Kidney glomerular epithelial cell (primary cell): ENCODE measurements around the gene SETD1B.
"Not testable (repeated sequence)": the region's sequence is repeated elsewhere in the genome, so short reads cannot be mapped to it uniquely, and the experiment has no call there.

Experiments used
- DNase-seq: peaks from one replicate; lab custom pipeline; 2025; lab: John Stamatoyannopoulos, UW

SETD1B gene

DNA sequence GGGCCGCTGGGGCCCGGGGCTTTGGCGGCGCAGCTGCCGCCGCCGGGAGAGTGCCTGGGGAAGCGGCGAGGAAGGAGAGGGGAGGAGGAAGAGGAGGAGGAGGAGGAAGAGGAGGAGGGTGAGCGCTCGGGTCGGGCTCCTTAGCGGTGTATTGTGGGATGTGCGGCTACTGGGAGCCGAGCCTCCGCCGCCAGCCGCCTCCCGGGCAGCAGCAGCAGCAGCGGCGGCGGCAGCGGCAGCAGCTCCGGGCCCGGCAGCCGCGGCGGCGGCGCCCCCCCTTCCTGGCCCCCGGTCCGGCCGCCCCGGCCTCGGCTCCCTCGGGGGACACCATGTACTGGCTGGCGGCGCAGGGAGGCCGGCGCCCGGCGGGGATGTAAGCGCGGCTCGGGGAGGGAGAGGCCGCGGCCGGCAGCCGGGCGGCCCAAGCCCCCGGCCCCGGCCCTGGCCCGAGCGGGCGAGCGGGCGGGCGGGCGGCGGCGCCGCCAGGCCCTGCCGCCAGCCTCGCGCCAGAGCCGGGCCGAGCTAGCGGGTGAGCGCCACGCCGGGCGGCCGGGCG lies at the start of gene SETD1B:
Gene SETD1B, plus strand, starts transcription at position 149 of the 556 bp plus-strand sequence. CDS start 729 bp downstream, outside the sequence.
- DNase-seq, result peak; percentile 18

DNA sequence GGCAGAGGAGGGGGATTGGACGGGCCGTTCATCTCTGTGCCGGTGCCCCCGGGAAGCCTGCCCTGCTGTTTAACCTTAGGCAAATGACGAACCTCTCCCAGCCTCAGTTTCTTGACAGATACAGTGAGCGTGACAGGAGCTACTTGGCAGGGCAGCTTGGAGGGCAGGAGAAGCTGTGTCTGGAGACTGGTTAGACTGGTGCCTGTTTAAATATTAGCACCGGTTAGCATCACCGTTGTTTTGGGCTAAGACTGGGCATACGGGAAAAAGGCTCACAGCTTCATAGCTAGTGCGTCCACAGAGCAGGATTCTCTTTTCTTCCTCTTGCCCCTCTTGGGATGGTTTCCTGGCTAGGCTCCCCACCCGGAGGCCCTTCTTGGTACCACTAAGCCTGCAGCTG lies 49.0 kb upstream of the SETD1B start:
- no peak for DNase-seq

DNA sequence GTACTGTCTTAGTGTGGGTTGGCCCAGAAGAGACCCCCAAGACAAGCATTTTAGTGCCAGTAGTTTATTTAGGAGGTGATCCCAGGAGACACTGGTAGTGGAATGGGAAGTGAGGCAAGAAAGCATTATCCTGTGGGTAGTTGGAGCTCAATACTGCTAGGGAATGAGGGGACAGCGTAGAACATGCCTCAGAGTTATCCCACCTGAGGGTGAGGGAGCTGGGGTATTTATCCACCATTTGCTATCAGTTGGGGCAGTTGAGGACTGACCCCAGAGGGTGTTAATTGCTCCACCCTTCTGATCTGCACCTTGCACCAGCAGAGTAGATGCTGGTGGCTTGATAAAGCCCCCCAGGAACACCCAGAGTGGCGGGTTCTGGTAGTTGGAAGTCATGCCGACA lies 48.2 kb upstream of the SETD1B start:
- no peak for DNase-seq

DNA sequence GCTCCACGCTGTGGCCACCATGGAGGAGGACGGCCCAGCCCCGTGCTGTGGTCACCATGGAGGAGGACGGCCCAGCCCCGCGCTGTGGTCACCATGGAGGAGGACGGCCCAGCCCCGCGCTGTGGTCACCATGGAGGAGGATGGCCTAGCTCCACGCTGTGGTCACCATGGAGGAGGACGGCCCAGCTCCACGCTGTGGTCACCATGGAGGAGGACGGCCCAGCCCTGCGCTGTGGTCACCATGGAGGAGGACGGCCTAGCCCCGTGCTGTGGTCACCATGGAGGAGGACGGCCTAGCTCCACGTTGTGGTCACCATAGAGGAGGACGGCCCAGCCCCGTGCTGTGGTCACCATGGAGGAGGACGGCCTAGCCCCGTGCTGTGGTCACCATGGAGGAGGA lies 45.3 kb upstream of the SETD1B start:
- DNase-seq, result not testable (repeated sequence)

DNA sequence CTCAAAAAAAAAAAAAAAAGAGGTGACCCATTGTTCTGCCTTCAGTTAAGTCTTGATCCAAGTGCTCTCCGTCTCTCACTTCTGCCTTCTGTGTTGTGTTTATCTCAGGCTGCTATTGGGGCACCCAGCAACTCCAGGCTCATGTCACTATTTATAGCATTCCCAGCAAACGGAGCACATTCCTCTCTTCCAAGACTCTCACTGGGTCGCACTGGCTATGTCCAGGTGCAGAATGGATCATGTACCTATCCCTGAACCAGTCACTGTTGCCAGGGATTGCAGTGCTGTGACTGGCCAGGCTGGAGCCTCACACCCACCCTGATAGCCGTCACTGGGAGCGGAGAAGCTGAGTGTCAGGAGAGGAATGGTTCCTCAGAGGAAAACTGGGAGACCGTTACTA lies 41.5 kb upstream of the SETD1B start:
- DNase-seq, result no peak

DNA sequence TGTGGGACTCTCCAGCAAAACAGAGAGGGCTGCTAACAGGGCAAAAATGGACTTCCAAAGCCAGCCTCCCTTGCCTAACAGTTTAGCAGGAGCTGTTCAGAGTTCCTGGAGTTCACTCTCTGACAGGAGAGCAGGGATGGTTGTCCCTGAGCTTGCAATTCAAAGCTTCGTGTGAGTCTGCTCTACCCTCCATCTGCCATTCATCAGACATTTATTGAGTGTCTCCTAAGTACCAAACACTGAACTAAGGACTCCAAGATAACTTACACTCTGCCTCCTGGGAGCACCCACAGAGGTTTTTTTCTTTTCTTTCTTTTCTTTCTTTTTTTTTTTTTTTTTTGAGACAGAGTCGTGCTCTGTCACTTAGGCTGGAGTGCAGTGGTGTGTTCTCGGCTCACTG lies 39.0 kb upstream of the SETD1B start:
- DNase-seq, result no peak

DNA sequence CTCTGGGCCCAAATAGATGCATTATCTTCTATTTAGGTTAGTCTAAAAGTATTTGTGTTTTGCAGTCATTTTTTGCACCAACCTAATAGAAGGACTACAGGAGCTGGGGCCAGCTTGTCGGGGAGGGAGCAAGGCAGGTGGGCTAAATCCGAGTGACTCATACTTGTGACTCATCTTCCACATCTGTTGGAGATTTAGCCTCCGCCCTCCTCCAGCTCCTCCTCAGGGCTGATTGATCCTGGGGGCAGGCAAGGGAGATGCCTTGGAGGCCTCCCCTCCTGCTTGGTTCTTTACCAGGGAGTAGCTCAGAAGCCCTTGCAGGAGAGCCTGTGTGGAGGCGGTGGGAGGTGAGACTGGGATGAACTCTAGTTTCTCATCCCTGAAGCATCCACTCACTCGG lies 38.2 kb upstream of the SETD1B start:
- peak; percentile 37 for DNase-seq

DNA sequence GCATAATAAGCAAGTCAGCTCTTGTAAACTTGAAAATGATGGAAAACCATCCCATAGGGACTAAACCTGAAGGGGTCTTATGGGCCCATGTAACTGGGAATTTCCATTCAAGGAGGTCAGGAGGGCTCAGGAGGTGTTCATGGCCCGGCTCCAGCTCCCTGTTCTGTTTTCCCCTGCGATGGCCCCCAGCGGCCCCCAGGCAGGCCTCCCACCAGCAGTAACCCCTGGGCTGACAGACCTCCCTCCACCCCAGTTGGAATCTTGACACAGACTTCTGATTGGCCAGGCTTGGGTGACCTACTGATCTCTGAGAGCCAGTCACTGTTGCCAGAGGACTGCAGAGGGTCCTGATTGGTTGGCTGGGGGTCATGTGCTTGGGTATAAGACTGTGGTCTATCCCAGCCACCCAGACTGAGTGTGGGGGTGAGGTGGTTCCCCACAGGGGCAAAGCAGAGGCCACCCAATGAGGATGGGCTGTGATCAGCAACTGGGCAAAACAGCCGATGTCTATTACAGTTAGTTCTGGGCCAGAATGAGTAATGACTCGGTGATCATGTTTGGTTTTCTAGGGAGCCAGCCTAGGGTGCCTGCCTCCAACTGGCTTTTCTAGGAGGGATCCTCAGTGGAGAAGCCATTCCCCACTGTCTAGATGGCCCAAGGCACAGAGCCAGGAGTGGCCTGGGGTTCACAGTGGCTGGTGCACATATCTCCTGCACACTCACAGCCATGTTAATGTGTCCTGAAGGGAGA lies 37.3 kb upstream of the SETD1B start:
- DNase-seq, result no peak

DNA sequence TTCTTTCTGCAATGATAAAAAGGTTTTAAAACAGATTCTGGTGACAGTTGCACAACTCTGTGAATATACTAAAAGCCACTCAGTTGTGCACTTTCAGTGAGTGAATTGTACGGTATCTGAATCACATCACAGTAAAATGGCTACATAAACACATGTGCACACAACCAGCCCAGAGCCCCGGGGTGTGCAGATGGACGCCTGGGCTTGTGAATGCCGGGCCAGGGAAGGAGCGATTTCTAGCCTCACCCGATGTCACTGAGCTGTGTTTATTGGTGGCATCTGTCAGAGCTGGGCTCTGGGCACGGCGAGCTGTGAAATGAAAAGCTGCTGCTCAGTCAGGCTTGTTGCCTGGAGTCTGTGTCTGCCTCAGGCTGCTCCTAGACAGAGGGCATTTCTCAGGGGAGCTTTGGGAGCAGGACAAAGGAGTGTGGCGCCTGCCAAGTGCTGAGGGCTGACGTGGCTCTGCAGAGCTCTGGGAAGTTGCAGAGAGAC lies 36.2 kb upstream of the SETD1B start:
- DNase-seq, result no peak

DNA sequence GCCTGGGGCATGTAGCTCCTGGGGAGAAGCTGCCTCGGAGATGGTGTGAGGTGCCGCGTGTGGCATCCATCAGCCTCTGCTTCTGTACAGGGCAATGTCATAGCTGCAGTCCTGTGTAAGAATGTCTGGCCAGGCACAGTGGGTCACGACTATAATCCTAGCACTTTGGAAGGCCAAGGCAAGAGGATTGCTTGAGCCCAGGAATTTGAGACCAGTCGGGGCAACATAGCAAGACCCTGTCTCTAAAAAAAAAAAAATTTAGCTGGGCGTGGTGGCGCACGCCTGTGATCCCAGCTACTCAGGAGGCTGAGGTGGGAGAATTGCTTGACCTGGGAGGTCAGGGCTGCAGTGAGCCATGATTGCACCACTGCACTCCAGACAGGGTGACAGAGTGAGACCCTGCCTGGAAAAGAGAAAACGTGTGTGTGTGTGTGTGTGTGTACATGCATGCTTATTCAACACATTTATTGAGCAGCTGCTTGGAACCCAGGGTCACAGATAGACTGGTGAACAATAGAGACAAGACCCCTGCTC lies 34.4 kb upstream of the SETD1B start:
- DNase-seq, result no peak

DNA sequence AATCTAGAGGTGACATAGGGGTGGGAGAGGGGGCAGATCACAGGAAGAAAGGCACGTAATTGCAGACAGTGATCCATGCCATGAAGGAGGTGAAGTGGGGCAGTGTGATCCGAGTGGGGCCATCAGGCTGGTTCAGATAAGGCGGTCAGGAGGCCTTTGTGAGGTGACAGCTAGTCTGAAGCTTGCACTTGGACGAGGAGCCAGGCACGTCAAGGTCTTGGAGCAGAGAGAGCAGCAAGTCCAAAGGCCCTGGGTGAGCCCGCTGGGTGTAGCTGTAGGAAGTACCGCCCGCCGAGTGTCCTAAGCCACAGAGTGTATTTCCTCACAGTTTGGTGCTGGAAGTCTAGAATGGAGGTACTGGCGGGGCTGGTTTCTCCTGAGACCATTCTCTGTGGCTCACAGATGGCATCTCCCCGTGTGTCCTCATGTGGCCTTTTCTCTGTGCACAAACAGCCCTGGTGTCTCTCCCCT lies 33.9 kb upstream of the SETD1B start:
- DNase-seq, result no peak

DNA sequence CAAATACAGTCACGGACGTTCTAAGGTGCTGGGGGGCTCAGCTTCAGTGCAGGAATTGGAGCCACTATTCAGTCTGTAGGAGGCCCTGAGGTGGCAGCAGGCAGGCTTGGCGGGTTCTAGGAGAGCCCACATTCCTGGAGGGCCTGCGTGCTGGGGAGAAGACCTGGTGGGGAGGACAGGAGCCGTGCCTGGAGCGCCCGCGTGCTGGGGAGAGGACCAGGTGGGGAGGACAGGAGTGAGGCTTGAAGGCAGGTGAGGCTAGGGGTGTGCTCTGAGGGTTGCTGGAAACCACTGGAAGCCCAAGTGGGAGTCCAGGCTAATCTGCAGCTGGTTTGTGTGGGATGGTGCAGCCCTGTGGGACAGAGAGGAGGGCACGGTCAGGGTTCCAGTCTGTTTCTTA lies 33.4 kb upstream of the SETD1B start:
- DNase-seq, result no peak

DNA sequence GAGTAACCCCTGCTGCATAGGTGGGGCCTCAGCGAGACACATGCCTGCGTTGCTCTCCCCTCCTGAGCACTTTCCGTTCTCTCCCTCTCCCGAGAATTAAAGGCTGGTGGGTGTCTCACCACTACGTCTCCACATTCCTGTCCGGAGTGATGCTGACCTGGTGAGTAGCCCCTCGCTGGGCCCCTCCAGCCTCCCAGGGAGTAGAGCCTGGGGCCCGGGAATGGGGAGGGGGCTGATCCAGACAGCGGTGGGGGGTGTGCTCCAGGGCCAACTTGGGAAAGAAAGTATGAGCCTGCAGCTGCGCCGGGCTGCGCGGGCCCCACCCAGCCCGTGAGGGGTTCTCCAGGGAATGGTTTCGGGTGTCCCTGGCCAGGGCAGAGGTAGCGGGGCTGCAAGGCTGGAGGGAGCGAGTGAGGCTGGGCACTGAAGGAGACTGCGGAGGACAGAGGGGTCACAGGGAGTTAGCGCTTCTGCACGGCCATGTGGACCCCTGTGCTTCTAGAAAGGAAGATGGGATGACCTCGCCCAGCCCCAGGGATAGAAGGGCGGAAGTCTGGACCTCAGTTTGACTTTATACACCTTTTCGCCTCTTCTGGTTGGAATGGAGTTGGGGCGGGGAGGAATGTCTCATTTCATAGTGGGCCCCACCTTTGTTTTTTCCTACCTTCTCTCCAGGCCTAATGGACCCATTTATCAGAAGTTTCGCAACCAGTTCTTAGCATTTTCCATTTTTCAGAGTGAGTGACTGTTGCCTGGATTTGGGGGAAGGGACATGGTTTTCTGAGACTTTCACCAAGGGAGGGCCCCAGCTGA lies 32.8 kb upstream of the SETD1B start:
- no peak for DNase-seq

DNA sequence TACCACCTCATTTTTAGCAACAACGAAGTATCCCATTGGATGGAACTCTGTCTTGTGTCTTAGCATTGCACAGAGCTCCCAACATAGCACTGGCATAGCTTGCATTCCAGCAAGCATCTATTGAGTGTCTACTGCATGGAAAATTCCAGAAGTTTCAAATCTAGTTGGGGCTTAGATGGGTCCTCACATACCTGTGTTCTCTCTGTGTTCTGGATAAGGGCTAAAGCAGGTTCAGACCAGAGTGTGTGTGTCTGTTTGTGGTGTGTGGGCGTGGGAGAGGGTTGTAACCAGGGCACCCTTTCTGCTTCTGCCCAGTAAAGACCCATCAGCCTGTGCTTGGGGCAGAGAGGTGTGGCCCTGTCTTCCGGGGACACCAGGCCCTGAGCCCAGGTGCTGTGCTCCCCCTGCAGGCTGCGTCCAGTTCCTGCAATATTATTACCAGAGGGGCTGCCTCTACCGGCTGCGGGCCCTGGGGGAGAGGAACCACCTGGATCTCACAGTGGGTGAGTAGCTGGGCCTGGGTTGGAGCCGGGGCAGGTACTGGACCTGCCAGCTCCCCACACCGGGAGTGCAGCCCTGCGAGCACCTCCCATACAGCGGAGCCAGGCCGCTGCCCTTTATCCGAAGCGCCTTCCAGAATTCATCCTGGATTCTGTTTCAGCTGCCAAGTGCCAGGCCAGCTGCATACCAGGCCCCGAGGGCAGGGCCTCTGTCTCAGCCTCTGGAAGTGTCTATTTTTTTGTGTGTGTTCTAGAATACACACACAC lies 30.6 kb upstream of the SETD1B start:
- peak; percentile 63 for DNase-seq

DNA sequence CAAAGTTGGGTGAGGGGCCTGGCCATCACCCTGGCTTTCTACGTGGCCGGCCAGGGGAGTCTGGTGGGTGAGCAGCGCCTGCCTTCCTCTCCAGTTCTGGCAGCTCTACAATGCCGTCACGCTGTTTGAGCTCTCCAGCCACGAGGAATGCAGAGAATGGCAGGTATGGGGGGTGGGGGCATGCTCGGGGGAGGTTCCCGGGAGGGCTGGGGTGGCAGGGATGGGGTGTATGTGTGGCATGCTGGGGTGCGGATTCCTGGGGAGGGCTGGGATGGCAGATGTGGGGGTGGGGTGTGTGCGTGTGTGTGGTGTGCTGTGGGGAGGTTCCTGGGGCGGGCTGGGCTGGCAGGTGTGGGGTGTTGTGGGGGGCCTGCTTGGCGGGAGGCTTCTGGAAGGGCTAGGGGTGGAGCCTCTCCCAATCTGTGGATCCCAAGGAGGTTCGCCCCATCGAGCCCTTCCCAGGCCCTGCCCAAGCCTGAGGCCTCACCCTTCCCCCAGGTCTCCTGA lies 28.8 kb upstream of the SETD1B start:
- DNase-seq, result peak; percentile 81

DNA sequence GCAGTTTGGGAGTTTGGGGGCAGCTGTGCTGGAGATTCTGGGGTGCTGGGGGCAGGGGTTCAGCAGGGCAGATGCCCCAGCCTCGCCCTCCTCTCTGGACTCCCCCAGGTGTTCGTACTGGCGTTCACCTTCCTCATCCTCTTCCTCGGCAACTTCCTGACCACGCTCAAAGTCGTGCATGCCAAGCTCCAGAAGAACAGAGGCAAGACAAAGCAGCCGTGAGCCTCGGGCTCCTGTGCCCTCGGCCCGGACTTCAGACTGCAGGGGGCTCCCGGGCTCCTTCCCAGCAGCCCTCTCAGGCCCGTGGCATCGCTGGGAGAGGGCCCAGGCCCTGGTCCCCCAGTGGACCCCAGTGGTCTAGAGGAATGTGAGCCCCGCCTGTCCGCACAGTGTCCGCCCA lies 28.3 kb upstream of the SETD1B start:
- no peak for DNase-seq

DNA sequence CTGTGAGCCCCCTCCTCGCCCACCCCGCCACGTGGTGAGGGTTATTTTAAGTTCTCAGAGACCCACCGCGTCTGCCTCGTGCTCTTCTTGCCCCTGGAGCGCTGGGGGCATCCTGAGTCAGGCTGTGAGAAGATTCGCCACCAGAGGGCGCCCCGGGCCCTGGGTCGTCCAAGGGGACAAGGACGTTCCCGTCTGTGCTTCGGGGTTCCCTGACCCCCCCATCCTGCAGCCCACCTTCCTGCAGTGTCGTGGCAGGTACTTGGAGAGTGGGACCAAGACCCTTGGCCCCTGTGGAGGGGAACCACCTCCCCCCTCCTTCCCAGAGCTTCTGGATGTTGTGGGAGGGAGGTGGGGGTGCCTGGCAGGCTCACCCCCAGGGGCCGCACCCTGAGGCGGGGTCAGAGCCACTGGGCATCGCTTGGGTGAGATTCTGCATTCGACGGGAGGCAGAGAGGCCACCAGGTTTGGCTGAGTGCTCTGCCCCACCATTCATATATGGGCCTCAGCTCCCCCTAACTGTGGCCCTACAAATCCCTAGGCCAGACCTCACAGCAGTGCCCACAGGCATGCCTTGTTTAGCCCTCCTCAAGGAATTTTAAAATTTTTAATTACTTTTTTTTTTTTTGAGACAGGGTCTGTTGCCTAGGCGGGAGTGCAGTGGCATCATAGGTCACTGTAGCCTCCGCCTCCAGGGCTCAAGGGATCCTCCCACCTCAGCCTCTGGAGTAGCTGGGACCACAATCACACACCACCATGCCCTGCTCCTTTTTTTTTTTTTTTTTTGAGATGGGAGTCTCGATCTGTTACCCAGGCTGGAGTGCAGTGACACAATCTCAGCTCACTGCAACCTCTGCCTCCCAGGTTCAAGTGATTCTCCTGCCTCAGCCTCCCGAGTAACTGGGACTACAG lies 27.4 kb upstream of the SETD1B start:
- DNase-seq, result no peak

DNA sequence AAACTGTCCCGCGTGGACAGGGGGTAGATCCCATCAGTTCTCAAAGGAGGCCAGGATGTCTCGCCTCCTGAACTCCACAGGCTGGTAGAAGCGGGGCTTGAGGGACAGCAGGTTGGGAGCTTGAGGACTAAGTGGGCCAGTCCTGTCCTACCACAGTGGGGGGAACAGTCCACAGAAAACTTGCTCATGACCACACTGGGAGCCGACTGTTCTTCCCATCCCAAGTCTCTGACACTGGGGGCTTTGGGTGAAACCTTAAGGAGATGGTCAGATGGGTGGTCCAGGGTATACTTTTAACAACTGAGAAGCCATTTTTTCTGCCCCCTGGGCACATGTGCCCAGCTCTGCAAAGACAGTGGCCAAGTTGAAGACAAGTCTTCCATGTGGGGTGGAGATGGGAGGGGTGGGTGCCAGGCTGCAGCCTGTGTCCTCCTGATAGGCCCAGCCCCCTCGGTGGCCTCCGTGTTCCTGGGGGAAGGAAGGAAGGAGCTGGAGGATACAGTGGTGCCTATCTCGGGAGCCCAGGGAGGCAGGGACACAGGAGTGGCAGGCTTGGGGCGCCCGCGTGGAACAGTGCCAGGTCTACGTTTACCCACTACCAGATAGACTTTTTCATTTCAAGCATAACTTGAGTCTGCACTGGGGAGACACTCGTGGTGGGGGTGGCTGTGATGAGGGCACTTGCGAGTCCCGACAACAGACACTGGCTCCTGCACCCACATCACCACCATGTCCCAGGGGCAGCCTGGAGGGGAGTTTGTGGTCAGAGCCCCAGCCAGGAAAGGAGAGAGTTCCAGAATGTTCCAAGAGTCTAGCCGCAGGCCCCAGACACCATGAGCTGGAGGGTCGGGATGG lies 25.0 kb upstream of the SETD1B start:
- no peak for DNase-seq

DNA sequence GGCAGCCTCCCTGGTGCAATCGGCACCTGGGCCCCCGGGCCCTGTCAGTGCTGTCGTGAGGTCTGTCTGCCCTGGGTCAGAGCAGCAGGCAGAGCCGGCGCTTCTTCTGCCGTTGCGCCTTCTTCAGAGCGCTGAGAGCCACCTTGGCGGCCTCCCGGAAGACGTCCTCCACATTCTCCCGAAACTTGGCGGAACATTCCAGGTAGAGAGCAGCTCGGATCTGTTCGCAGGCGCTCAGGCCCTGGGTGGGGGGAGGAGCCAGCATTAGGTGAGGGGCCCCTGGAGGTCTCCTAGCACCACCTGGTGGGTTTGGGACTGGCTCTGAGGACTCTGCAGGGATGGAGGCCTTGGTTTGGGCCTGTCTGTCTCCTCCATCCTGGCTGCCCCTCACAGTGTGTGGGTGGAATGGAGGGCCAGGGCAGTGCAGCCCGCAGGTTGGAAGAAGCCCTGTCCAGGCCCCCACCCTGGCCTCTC lies 24.4 kb upstream of the SETD1B start:
- DNase-seq, result no peak
